Activated naive CD8-positive, alpha-beta T cell treated with anti-CD3 and anti-CD28 coated beads, Interleukin-2, amount 50 U/mL, for 24 hours (primary cell): ENCODE data around the gene PSD4.
A peak's percentile ranks its signal among the peaks of the same experiment; 100 is the strongest.
"Not testable (repeated sequence)": the region's sequence is repeated elsewhere in the genome, so short reads cannot be mapped to it uniquely, and the experiment has no call there.

ENCODE experiments used
- ATAC-seq: fragments of 150-1000 bp; cut with Tn5 transposase; one replicate; pipeline ENCODE4 v1.10.0; 2021
- DNase-seq: peaks from one replicate; pipeline ENCODE4 v3.0.0; 2021
- H3K27ac Mint-ChIP-seq: one replicate; pipeline ENCODE4 v1.8.0; 2021; ENCODE audit warnings: mild to moderate bottlenecking, mixed read lengths
- H3K27me3 Mint-ChIP-seq: one replicate; pipeline ENCODE4 v1.8.0; 2021; ENCODE audit warnings: mixed read lengths
- H3K36me3 Mint-ChIP-seq: one replicate; pipeline ENCODE4 v1.8.0; 2021; ENCODE audit warnings: low read depth, mixed read lengths
- H3K4me1 Mint-ChIP-seq: one replicate; pipeline ENCODE4 v1.8.0; 2021; ENCODE audit warnings: mixed read lengths
- H3K4me3 Mint-ChIP-seq: one replicate; pipeline ENCODE4 v1.8.0; 2021; ENCODE audit warnings: mild to moderate bottlenecking, moderate library complexity, mixed read lengths
- H3K9me3 Mint-ChIP-seq: one replicate; pipeline ENCODE4 v1.8.0; 2021; ENCODE audit warnings: mixed read lengths

The PSD4 gene

DNA sequence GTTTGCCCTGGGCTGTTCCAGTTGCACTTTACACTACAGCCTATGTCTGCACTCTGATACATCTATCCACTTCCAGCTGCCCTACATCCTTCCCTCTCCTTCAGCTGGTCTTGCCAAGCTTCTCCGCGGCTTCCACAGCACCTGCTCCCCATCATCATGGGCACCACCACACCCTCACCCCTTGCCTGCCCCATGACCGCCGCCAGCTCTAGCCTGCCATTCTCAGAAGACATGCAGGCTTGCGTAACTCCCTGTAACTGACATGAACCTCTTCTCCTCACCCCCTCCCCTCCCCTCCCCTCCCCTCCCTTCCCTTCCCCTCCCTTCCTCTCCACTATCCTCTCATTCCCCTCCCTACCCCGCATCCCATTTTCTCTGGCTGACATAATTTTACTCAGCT, 59.0 kb downstream of the PSD4 start:
- Mint-ChIP-seq H3K27me3 (no peaks in the 10 kb centered on the region), H3K4me1 (peaks cover 32% of the 10 kb centered on the region), H3K9me3 (no peaks in the 10 kb centered on the region), H3K36me3 (peaks cover 9% of the 10 kb centered on the region), H3K27ac (no peak overlapping the region), H3K4me3 (no peak overlapping the region)
- ATAC-seq (no peak), DNase-seq (no peak)

DNA sequence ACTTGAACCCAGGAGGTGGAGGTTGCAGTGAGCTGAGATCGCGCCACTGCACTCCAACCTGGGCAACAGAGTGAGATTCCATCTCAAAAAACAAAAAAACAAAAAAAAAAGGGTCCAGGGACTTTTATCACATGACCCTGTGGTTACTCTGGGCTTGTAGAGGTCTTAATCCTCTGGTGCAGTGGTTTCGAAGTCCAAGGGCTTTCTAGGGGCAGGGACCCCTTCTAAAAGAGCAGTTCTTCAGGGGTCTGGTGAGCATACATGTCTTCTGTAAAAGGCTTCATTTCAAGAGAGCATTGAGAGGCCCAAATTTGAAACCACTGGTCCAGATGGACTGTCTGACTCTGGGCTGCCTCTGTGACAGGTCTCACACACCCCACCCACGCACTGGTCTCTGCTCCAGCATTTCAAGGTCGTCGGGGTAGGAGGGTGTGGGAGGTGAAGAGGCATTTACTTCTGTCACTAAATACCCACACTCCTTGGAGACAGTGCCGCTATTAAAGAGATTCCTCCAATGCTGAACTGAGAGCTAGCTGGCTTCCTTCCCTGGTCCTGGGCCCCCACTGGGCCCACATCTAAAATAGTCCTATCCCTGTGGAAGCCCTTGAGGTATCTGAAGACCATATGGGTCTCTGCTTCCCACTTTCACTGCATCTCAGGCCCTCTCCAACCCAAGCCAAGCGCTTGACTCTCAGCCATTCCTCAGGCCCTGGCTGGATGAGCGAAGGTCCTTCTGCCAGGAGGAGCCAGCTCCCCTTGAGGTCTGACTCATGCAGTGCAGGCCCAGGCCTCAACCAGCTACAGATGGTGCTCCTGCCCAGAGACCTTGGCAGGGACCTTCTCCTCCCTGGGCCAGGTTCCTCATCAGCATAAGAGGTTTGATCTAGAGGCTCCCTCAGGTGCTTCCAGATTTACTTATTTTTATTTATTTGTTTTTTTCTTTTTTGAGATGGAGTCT, 60.1 kb downstream of the PSD4 start:
- DNase-seq (no peak), ATAC-seq (peak; percentile 57)
- peaks cover 35% of the 10 kb centered on the region for H3K4me1 Mint-ChIP-seq
- H3K9me3 Mint-ChIP-seq = no peaks in the 10 kb centered on the region
- no peaks in the 10 kb centered on the region for H3K27me3 Mint-ChIP-seq
- H3K27ac Mint-ChIP-seq = no peak overlapping the region
- no peak overlapping the region for H3K4me3 Mint-ChIP-seq
- H3K36me3 Mint-ChIP-seq = peaks cover 12% of the 10 kb centered on the region

DNA sequence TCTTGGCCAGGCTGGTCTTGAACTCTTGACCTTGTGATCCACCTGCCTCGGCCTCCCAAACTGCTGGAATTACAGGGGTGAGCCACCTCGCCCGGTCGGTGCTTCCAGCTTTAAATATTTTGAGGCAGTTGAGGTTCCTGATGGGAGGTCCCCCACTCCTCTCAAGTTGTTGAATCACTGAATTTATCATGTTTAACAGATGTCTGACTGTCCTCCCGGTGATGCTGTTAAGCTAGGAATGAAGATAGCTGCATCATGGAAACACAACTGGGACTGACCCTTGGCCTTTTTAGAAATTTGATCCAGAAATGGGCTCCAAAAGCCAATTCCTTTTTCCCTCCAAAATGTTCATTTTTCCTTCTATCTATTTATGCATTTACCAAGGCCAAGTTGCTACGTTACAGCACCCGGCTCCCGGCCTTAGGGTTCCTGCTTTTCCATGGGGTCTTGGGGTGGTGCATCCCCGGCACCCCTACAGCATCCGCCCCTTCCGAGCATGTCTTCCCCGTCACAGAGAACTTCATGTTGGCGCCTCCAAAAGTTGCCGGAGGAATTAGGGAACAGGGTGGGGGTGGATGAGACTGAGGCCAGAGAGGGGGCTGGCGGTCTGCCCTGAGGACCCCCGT, 61.1 kb downstream of the PSD4 start:
- Mint-ChIP-seq H3K9me3 (no peaks in the 10 kb centered on the region), H3K36me3 (peaks cover 12% of the 10 kb centered on the region), H3K27me3 (no peaks in the 10 kb centered on the region), H3K4me1 (peaks cover 41% of the 10 kb centered on the region), H3K27ac (peak overlapping the region; percentile 97), H3K4me3 (peak overlapping the region; percentile 88)
- ATAC-seq = peak; percentile 2
- DNase-seq = no peak

DNA sequence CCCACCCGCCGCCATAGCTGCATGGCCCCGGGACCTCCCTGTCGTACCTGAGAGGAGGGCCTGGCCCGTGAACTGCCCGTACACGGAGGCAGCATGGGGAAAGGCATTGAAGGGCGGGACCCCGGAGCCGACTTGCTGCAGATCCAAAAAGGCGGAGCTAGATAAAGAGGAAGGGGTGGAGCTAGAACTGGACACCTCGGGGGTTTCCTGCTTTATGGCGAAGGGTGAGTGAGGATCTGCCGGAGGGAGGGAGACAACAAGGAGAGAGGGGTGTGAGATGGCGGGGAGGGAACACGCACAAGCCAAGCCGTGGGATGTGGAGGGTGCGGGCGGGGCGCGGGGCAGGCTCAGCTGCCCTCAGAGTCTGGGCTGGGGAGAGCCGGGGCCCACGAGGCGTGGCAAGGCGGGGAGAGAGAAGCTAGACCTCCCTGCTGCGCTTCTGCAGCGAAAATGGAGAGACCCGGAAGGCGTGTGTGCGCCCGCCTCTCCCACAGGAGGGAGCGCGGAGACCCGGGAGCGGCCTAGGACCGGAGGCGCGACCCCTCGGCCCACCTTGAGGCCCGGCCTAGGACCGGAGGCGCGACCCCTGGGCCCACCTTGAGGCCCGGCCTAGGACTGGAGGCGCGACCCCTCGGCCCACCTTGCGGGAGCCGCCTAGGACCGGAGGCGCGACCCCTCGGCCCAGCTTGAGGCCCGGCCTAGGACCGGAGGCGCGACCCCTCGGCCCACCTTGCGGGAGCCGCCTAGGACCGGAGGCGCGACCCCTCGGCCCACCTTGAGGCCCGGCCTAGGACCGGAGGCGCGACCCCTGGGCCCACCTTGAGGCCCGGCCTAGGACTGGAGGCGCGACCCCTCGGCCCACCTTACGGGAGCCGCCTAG, 61.8 kb downstream of the PSD4 start:
- ATAC-seq = peak; percentile 76
- not testable (repeated sequence) for H3K27me3 Mint-ChIP-seq
- H3K27ac Mint-ChIP-seq = peak overlapping the region; percentile 97

DNA sequence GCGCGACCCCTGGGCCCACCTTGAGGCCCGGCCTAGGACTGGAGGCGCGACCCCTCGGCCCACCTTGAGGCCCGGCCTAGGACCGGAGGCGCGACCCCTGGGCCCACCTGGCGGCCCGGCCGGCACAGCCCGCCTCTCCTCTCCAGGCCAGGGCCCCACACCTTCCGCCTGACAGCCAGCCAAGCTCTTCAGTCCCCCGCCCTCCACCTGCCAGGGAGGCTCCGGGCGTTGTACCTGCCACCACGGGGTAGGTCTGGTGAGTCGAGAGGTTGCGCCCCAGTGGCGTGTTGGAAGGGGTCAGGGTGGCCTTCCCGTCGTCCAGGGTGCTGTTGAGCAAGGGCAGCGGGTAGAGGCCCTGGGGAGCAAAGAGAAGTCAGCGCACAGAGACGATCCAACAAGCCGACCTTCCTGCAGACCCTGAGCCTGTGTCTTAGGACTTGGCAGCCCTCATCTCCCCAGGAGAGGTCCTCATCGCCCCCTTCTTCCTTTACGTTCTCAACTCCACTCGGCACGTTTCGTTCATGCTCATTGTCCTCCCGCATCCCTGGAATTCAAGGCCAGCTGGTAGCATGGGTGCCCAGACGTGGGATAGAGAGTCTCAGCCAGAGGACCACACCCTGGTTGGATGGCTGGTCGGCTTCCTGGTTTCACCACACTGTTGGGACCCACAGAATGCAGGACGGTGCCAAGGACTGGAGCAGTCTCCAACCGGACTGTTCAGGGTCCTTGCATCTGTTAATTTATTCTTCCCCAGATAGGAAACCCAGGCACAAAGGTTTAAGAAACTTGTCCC, 62.8 kb downstream of the PSD4 start:
- ATAC-seq = no peak
- Mint-ChIP-seq H3K4me3 (peak overlapping the region; percentile 68), H3K9me3 (no peaks in the 10 kb centered on the region), H3K36me3 (peaks cover 13% of the 10 kb centered on the region), H3K4me1 (peaks cover 48% of the 10 kb centered on the region), H3K27me3 (peaks cover 3% of the 10 kb centered on the region), H3K27ac (peak overlapping the region; percentile 72)
- DNase-seq = no peak

More for the DNA sequence above, 61.8 kb downstream of the PSD4 start:
- not testable (repeated sequence) for H3K9me3 Mint-ChIP-seq
- Mint-ChIP-seq H3K4me3 (peak overlapping the region; percentile 88), H3K36me3 (peaks cover 12% of the 10 kb centered on the region), H3K4me1 (peaks cover 43% of the 10 kb centered on the region)
- peak; percentile 58 for DNase-seq

DNA sequence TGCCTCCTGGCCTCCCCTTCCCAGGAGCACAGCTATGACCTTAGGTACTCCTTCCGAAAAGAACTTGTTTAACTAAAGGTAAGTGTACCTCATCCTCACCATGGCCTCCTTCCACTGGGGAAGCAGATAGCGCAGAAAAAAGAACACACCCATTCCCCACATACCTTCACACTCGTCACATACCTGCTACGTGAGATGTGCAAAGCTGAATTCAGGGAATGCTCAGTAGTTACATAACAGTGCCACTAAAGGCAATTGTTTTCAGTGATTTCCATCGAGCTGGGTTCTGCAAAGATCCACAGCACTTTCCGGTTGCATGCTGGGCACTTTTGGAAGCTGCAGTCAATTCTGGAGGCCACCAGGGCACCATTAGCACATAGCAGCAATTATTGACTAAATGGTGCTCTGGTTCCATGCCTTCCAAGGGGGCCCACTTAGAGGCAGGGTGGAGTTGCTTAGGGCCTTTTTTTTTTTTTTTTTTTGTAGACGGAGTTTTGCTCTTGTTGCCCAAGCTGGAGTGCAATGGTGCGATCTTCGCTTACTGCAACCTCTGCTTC, 63.9 kb downstream of the PSD4 start:
- no peaks in the 10 kb centered on the region for H3K9me3 Mint-ChIP-seq
- peaks cover 13% of the 10 kb centered on the region for H3K36me3 Mint-ChIP-seq
- no peak for ATAC-seq
- peak overlapping the region; percentile 5 for H3K4me3 Mint-ChIP-seq
- DNase-seq = no peak
- no peak overlapping the region for H3K27ac Mint-ChIP-seq
- peaks cover 53% of the 10 kb centered on the region for H3K4me1 Mint-ChIP-seq
- peaks cover 3% of the 10 kb centered on the region for H3K27me3 Mint-ChIP-seq

DNA sequence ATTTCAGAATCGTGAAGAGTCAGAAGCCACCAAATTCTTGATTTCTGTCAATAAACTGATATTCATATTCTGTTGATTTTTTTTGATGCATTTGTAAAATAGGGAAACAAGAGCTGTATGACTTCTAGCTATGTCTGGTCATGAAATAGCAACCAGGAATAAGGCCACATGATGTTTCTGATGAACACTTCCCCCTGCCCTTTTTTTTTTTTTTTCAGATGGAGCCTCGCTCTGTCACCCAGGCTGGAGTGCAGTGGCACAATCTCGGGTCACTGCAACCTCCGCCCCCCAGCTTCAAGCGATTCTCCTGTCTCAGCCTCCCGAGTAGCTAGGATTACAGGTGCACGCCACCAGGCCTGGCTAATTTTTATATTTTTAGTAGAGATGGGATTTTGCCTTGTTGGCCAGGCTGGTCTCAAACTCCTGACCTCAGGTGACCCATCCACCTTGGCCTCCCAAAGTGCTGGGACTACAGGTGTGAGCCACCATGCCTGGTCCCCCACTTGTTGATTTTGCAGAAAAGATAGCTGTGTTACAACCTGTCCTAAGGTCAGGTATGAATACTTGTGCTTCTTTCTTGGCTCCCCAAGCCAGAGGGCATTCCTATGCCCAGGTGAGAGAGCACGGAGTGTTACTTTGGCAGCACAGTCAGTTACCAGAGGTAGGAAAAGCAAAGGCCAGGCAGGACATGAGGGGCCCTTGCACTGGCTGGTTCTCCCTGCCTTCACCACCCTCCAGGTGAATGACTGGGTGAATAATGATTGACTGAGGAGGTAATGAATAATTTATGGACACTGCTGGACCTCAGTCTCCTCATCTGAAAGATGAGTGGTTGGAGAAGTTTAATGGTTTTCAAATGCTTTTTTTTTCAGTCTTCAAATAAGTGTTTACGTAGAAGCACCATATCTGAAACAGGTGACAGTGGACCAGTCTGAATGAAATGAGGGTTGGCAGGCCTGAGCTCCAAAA, 65.4 kb downstream of the PSD4 start:
- Mint-ChIP-seq H3K9me3 (no peaks in the 10 kb centered on the region), H3K27ac (peak overlapping the region; percentile 59), H3K4me1 (peaks cover 46% of the 10 kb centered on the region), H3K27me3 (peaks cover 3% of the 10 kb centered on the region), H3K36me3 (peaks cover 16% of the 10 kb centered on the region), H3K4me3 (no peak overlapping the region)
- no peak for ATAC-seq
- no peak for DNase-seq

DNA sequence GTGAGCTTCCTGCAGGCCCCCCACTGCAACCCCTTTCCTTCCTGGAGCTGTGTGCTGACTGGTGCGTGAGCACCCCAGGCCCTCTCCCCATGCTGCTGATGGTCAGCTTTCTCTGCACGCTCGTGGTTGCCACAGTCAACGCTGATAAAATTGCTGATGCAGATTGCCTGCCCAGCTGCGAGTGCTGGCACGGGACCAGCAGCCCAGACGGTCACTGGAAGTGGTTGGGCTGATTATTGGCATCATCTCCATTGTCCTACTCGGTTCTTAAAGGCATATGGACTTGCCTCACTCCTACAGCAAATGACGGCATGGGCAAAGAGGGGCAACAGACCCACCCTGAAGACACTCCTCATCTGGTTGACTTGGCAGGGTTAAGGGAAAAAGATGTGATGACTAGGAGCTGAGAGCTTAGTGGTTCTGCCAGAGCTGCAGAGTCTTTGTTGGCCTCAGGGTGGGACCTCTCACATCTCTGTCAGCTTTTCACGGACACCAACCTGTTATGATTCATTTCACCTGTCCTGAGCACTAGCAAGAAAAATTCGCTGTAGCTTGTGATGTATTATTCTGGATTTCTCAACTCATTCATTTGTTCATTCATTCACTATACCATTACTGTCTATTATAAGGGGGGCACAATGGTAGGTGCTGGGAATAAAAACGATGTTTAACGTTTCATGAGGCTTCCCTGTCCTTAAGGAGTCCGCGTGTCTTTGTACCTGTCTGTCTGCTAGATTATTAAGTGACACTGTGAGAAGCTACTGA, 66.6 kb downstream of the PSD4 start:
- Mint-ChIP-seq H3K4me1 (peaks cover 41% of the 10 kb centered on the region), H3K27ac (peak overlapping the region; percentile 91), H3K36me3 (peaks cover 16% of the 10 kb centered on the region), H3K4me3 (peak overlapping the region; percentile 15), H3K9me3 (no peaks in the 10 kb centered on the region), H3K27me3 (peaks cover 3% of the 10 kb centered on the region)
- DNase-seq = no peak
- ATAC-seq = peak; percentile 41

DNA sequence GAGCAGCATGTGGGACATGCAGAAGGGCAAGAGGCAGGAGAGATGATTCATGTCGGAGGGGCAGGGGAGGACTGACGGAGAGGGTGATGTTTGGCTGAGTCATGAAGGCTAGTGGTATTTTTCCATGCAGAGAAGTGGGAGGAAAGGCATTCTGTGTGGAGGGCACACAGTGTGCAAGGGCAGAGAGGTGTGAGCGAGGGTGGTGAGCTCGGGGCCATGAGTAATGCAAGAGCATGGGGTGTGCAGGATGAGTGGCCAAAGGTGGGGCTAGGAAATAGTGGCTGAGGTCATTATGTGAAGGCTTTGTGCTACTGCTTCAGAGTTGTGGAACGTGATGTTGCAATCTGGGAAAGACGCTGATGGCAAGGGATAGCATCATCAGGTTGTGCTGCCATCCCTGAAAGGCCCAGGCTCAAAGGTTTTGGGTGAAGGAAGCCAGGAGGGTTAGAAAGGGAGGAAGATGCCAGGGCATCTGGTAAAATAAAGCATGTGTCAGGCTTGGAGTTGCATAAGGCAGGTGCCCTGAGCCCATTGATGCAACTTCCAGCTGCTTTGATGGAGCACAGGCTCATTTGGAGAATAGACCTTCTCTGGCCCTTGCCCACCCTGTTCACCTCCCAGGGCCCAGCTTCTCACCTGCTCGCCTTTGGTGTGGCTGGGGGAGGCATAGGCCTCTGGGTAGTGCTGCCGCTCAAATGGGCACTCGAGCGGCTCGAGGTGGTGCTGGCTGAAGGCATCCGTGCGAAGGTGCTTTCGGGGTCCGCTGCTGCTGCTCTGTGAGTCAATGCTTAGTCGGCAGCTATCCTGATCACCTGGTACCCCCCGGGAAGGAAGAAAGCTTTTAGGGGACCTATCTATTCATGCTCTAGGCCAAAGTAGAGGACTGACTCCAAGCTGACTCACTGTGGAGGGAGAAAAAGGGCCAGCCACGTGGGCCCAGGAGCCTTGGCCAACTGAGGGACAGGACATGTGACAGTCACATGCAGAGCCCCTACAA, 67.4 kb downstream of the PSD4 start:
- peak overlapping the region; percentile 91 for H3K27ac Mint-ChIP-seq
- peaks cover 41% of the 10 kb centered on the region for H3K4me1 Mint-ChIP-seq
- no peaks in the 10 kb centered on the region for H3K9me3 Mint-ChIP-seq
- peaks cover 3% of the 10 kb centered on the region for H3K27me3 Mint-ChIP-seq
- H3K36me3 Mint-ChIP-seq = peaks cover 16% of the 10 kb centered on the region
- peak; percentile 99 for ATAC-seq
- H3K4me3 Mint-ChIP-seq = peak overlapping the region; percentile 15
- DNase-seq = peak; percentile 70

DNA sequence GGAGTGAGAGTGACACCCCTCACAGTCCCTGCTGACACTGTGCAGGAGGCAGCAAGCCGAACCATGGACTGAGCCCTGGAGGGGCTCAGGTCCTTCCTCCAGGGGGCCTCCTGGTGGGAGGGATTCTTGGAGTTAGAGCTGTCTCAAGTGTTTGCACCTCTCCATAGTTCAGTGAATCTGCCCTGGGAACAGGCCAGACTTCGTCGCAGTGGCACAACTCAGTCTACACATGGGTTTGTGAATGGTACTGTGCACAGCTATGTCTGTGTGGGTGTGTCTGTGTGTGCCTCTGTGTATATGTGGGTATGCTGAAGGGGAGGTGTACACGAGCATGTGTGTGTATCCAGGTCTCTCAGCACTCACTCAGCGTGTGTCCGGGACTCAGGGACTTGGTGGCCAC, 68.6 kb downstream of the PSD4 start:
- H3K4me1 Mint-ChIP-seq = peaks cover 35% of the 10 kb centered on the region
- H3K4me3 Mint-ChIP-seq = no peak overlapping the region
- H3K27me3 Mint-ChIP-seq = peaks cover 3% of the 10 kb centered on the region
- no peak for DNase-seq
- H3K36me3 Mint-ChIP-seq = peaks cover 10% of the 10 kb centered on the region
- no peak overlapping the region for H3K27ac Mint-ChIP-seq
- H3K9me3 Mint-ChIP-seq = no peaks in the 10 kb centered on the region
- ATAC-seq = no peak

DNA sequence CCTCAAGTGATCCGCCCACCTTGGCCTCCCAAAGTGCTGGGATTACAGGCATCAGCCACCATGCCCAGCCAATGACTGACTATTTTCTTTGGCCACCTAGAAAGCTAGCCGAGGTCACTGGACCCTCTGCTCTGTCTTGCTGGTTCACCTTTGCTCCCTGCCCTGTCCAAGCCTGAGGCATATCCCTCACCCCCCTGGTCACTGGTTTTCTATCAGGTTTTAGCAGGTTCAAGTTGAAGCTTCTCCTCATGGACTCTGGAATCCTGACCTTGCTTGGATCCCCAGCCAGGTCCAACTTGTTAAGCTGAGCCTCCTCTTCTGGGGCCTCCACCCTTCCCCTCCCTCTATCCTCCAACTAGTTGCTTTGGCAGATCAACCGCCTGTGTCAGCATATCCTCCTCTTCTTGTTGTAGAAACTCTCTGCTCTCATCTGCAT, 71.5 kb downstream of the PSD4 start:
- Mint-ChIP-seq H3K27ac (no peak overlapping the region), H3K27me3 (peaks cover 3% of the 10 kb centered on the region), H3K4me3 (no peak overlapping the region), H3K36me3 (peaks cover 4% of the 10 kb centered on the region), H3K9me3 (no peaks in the 10 kb centered on the region), H3K4me1 (peaks cover 24% of the 10 kb centered on the region)
- ATAC-seq (no peak), DNase-seq (no peak)
